VCaP (cell line): ENCODE data around the gene ECE2.

Experiments used
- H3K27ac ChIP-seq: fragments of 450-650 bp; 2 replicates; pipeline ENCODE4 v1.5.1; 2017
- TF ChIP-seq, protein P1 (sequence below): fragments of 450-650 bp; conservative IDR thresholded peaks from 2 replicates; pipeline ENCODE4 v1.5.1; 2017; ENCODE audit warnings: mild to moderate bottlenecking, moderate library complexity

Gene ECE2

DNA sequence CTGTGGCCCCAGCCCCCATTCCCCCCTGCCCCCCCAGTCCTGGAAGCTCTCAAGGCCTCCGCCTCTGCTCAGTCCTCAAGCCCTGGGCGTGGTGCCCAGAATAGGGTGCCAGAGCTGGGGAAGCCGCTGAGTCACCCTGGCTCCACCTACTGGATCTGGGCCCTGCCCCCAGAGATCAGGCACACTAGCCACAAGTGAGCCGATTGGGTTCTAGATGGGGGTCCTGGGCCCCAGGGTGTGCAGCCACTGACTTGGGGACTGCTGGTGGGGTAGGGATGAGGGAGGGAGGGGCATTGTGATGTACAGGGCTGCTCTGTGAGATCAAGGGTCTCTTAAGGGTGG is 44.3 kb downstream of the ECE2 start:
- TF ChIP-seq, protein P1, sequence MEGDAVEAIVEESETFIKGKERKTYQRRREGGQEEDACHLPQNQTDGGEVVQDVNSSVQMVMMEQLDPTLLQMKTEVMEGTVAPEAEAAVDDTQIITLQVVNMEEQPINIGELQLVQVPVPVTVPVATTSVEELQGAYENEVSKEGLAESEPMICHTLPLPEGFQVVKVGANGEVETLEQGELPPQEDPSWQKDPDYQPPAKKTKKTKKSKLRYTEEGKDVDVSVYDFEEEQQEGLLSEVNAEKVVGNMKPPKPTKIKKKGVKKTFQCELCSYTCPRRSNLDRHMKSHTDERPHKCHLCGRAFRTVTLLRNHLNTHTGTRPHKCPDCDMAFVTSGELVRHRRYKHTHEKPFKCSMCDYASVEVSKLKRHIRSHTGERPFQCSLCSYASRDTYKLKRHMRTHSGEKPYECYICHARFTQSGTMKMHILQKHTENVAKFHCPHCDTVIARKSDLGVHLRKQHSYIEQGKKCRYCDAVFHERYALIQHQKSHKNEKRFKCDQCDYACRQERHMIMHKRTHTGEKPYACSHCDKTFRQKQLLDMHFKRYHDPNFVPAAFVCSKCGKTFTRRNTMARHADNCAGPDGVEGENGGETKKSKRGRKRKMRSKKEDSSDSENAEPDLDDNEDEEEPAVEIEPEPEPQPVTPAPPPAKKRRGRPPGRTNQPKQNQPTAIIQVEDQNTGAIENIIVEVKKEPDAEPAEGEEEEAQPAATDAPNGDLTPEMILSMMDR: no peak
- H3K27ac ChIP-seq: peak overlapping the region; percentile 50; the same call in 1 of the 2 replicates

DNA sequence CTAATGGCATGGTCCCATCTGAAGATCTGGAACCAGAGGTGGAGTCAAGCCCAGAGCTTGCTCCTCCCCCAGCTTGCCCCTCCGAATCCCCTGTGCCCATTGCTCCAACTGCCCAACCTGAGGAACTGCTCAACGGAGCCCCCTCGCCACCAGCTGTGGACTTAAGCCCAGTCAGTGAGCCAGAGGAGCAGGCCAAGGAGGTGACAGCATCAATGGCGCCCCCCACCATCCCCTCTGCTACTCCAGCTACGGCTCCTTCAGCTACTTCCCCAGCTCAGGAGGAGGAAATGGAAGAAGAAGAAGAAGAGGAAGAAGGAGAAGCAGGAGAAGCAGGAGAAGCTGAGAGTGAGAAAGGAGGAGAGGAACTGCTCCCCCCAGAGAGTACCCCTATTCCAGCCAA is 45.8 kb downstream of the ECE2 start:
- H3K27ac ChIP-seq: no peak overlapping the region

DNA sequence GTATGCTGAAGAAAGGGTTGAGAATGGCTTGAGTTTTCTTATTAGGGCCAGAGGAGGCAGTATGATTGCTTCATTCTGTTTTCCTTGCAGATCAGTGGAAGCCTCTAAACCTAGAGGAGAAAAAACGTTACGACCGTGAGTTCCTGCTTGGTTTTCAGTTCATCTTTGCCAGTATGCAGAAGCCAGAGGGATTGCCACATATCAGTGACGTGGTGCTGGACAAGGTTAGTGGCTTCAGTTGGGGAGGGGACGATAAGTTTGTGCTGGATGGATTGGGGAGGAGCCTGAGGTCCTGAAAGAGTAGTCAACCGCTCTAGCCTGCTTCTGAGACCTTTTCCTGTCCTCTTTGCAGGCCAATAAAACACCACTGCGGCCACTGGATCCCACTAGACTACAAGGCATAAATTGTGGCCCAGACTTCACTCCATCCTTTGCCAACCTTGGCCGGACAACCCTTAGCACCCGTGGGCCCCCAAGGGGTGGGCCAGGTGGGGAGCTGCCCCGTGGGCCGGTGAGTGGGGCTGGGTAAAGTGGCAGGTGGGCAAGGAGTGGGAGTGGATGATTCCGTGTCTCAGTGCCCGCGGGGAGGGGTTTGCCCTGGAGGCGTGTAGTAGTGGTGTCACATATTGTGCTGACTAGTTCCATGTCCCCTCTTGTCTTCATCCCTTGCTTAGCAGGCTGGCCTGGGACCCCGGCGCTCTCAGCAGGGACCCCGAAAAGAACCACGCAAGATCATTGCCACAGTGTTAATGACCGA is 47.1 kb downstream of the ECE2 start:
- no peak overlapping the region for H3K27ac ChIP-seq
- TF ChIP-seq, protein P1: no peak

More for the DNA sequence above, 45.8 kb downstream of the ECE2 start:
- TF ChIP-seq, protein P1: no peak

DNA sequence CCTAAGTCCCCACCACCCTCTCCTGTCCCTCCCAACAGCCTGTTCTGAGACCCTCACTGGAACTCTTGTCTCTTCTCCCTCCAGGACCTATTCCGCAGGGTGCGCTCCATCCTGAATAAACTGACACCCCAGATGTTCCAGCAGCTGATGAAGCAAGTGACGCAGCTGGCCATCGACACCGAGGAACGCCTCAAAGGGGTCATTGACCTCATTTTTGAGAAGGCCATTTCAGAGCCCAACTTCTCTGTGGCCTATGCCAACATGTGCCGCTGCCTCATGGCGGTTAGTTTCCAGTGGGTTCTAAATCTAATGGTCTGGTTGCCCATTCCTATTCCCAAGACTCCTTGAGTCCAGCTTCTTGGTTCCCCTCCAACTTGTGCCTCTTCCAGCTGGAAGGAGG is 47.9 kb downstream of the ECE2 start:
- H3K27ac ChIP-seq: no peak overlapping the region
- TF ChIP-seq, protein P1: no peak

DNA sequence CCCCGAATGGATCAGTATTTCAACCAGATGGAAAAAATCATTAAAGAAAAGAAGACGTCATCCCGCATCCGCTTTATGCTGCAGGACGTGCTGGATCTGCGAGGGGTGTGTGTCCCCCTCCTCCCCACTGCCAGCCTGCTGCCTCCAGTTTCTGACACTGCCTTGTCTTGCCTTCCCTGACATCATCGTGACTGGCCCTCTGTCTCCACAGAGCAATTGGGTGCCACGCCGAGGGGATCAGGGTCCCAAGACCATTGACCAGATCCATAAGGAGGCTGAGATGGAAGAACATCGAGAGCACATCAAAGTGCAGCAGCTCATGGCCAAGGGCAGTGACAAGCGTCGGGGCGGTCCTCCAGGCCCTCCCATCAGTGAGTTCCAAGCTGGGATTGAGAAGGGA is 49.4 kb downstream of the ECE2 start:
- H3K27ac ChIP-seq: no peak overlapping the region
- TF ChIP-seq, protein P1: no peak

DNA sequence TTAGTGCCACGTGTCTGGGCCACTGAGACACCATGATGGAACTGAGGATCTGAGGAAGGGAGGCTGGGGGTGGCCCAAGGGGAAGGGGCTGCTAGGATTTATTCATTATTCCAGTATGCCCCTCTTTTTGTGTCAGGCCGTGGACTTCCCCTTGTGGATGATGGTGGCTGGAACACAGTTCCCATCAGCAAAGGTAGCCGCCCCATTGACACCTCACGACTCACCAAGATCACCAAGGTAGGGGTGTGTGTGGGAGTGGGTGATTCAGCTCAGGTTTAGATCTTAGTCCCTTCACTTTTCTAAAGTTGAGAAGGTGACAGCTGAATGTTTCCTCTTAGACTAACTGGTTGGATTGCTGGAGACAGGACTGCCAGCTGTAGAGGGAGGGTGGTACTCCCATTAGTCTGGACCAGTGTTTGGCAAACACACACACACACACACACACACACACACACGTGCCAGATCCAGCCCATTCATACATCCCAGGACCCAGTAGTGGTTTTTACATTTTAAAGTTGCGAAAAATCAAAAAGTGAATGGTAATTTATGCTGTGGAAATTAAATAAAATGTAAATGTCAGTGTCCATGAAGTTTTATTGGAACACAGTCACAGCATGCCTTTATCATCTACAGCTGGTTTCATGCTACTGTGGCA is 50.0 kb downstream of the ECE2 start:
- TF ChIP-seq, protein P1: no peak

DNA sequence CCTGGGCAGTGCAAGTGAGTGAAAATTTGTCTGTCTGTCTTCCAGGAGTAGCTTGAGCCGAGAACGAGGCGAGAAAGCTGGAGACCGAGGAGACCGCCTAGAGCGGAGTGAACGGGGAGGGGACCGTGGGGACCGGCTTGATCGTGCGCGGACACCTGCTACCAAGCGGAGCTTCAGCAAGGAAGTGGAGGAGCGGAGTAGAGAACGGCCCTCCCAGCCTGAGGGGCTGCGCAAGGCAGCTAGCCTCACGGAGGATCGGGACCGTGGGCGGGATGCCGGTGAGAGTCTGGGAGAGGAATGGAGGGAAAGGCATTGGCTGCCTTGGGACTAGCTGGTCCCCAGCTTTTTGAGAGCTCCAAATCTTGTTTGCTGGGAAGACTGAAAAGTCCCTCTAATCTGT is 51.3 kb downstream of the ECE2 start:
- 0 out of 2 replicates have a peak overlapping the region, but pooled peaks have one; percentile 8 for H3K27ac ChIP-seq
- TF ChIP-seq, protein P1: no peak

More for the DNA sequence above, 50.0 kb downstream of the ECE2 start:
- no peak overlapping the region; the same call in 1 of the 2 replicates for H3K27ac ChIP-seq
